Measurements from ENCODE around the gene CLEC16A.

Gene CLEC16A

DNA sequence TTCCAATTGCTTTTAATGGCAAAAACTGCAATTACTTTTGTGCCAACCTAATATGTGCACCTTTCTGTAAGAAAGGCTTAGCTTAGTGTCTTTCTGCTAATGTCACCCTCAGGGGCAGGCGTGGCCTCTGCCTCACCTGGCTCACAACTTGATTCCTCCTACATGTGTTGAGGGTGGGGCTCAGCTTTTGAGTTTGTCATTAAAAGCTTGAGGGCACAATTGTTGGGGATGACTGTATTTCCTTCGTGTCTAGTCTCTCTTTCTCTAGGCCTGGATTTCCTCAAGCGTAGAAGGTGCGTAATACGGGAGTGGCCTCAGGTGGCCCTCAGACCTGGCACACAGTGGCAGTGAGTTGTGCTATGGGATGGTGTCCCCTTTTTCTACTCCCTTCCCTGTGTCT is 94.4 kb downstream of the CLEC16A start:
- H2AFZ ChIP-seq (ENCODE audit: low read depth) = no peak overlapping the region
- H3K4me2 ChIP-seq = no peak overlapping the region
- H3K79me2 ChIP-seq (ENCODE audit: insufficient read depth, low read depth) = no peaks in the 10 kb centered on the region
- H3K4me3 ChIP-seq (IDR thresholded peaks at IDR 0.05; ENCODE audit: insufficient read depth, low read depth, low read length) = no peak overlapping the region
- H3K9ac ChIP-seq = no peak overlapping the region
- H3K36me3 ChIP-seq (ENCODE audit: insufficient read depth) = no peaks in the 10 kb centered on the region
- H3K27me3 ChIP-seq (ENCODE audit: insufficient read depth, low read depth) = no peaks in the 10 kb centered on the region
- H3K27ac ChIP-seq = no peak overlapping the region
- no peaks in the 10 kb centered on the region for H4K20me1 ChIP-seq (ENCODE audit: insufficient read depth)
- H3K4me1 ChIP-seq (ENCODE audit: low read depth, poor library complexity, severe bottlenecking) = peaks cover 11% of the 10 kb centered on the region
- TF ChIP-seq, protein P1, sequence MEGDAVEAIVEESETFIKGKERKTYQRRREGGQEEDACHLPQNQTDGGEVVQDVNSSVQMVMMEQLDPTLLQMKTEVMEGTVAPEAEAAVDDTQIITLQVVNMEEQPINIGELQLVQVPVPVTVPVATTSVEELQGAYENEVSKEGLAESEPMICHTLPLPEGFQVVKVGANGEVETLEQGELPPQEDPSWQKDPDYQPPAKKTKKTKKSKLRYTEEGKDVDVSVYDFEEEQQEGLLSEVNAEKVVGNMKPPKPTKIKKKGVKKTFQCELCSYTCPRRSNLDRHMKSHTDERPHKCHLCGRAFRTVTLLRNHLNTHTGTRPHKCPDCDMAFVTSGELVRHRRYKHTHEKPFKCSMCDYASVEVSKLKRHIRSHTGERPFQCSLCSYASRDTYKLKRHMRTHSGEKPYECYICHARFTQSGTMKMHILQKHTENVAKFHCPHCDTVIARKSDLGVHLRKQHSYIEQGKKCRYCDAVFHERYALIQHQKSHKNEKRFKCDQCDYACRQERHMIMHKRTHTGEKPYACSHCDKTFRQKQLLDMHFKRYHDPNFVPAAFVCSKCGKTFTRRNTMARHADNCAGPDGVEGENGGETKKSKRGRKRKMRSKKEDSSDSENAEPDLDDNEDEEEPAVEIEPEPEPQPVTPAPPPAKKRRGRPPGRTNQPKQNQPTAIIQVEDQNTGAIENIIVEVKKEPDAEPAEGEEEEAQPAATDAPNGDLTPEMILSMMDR (conservative IDR thresholded peaks at IDR 0.05; ENCODE audit: low read depth, low read length) = no peak

DNA sequence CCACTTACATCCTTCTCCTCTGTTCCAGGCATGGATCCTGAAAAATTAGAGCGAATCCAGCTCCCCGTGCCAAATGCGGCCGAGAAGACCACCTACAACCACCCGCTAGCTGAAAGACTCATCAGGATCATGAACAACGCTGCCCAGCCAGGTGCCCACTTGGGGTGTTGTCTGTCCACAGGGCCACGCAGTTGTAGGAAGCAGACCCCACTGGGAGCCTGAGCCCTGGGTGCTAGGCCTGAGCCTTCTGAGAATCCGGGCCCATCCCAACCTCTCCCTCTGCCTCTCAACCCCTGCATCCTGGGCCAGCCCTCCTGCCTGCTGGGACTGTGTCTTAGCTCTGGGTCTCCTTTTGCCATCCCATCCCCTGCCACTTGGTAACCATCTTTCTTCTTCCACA is 95.4 kb downstream of the CLEC16A start:
- H3K79me2 ChIP-seq (ENCODE audit: insufficient read depth, low read depth) = no peaks in the 10 kb centered on the region
- no peak overlapping the region for H3K4me3 ChIP-seq (IDR thresholded peaks at IDR 0.05; ENCODE audit: insufficient read depth, low read depth, low read length)
- no peak overlapping the region for H3K9ac ChIP-seq
- no peaks in the 10 kb centered on the region for H4K20me1 ChIP-seq (ENCODE audit: insufficient read depth)
- H3K4me1 ChIP-seq (ENCODE audit: low read depth, poor library complexity, severe bottlenecking) = peaks cover 5% of the 10 kb centered on the region
- H3K27ac ChIP-seq = no peak overlapping the region
- H3K27me3 ChIP-seq (ENCODE audit: insufficient read depth, low read depth) = no peaks in the 10 kb centered on the region
- H3K36me3 ChIP-seq (ENCODE audit: insufficient read depth) = no peaks in the 10 kb centered on the region
- no peak overlapping the region for H2AFZ ChIP-seq (ENCODE audit: low read depth)
- TF ChIP-seq, protein P1 (conservative IDR thresholded peaks at IDR 0.05; ENCODE audit: low read depth, low read length) = no peak
- no peak overlapping the region for H3K4me2 ChIP-seq

DNA sequence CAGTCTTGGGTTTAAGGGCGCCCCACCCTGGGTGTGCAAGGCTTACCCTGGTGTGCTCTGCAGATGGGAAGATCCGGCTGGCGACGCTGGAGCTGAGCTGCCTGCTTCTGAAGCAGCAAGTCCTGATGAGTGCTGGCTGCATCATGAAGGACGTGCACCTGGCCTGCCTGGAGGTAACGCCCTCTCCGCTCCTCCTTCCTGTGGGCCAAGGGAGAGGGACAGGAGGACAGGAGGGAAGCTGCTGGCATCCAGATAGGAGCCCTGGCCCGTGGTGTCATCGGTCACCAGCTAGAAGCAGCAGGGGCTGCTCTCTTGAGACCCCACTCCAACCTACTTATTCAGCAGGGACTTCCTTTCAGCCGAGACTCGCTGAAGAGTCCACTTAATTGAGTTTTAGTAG is 97.8 kb downstream of the CLEC16A start:
- Histone ChIP-seq H2AFZ (ENCODE audit: low read depth) (no peak overlapping the region), H3K4me2 (no peak overlapping the region), H3K36me3 (ENCODE audit: insufficient read depth) (no peaks in the 10 kb centered on the region), H3K27ac (no peak overlapping the region), H3K27me3 (ENCODE audit: insufficient read depth, low read depth) (no peaks in the 10 kb centered on the region), H3K4me3 (IDR thresholded peaks at IDR 0.05; ENCODE audit: insufficient read depth, low read depth, low read length) (no peak overlapping the region), H3K4me1 (ENCODE audit: low read depth, poor library complexity, severe bottlenecking) (no peaks in the 10 kb centered on the region), H3K9ac (no peak overlapping the region), H4K20me1 (ENCODE audit: insufficient read depth) (no peaks in the 10 kb centered on the region), H3K79me2 (ENCODE audit: insufficient read depth, low read depth) (no peaks in the 10 kb centered on the region)
- TF ChIP-seq, protein P1 (conservative IDR thresholded peaks at IDR 0.05; ENCODE audit: low read depth, low read length) = no peak

DNA sequence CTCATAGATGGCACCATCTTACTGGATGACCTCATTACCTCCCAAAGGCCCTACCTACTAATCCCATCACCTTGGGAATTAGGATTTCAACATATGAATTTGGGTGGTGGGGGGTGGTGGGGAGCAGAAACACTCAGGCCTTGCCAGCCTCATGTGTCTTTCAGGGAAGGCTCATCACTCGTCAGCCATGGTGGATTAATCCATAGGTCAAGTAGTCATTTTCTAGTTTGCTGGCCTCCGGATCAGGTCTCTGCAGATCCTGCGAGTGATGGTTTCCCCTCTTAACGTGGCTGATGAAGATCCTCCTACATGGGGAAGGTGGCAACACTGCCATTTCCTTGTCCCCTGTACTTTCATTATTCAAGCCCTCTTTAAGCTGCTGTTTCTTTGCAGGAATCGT is 101.1 kb downstream of the CLEC16A start:
- Histone ChIP-seq H3K4me3 (IDR thresholded peaks at IDR 0.05; ENCODE audit: insufficient read depth, low read depth, low read length) (no peak overlapping the region), H2AFZ (ENCODE audit: low read depth) (no peak overlapping the region), H3K4me1 (ENCODE audit: low read depth, poor library complexity, severe bottlenecking) (no peaks in the 10 kb centered on the region), H4K20me1 (ENCODE audit: insufficient read depth) (no peaks in the 10 kb centered on the region), H3K4me2 (no peak overlapping the region), H3K27me3 (ENCODE audit: insufficient read depth, low read depth) (no peaks in the 10 kb centered on the region), H3K27ac (no peak overlapping the region), H3K79me2 (ENCODE audit: insufficient read depth, low read depth) (no peaks in the 10 kb centered on the region), H3K9ac (no peak overlapping the region), H3K36me3 (ENCODE audit: insufficient read depth) (no peaks in the 10 kb centered on the region)
- TF ChIP-seq, protein P1 (conservative IDR thresholded peaks at IDR 0.05; ENCODE audit: low read depth, low read length) = no peak
